GM12878 (cell line): Measurements from ENCODE around the gene PGA4. TPM values are rescaled to one million over a fixed set of nuclear protein-coding genes. Genes with fewer than 3 reads are reported as not detected.

Source experiments
- ATAC-seq: fragments of 200-7000 bp; cut with Tn5 transposase; 3 replicates; pipeline ENCODE4 v1.9.1; 2020; ENCODE audit warnings: mild to moderate bottlenecking, moderate library complexity
- BruUV-seq: library from RNA; stranded (reverse); fragments of 400-500 nt; replicated peaks from 2 replicates; lab custom pipeline; 2021; lab: Mats Ljungman, UMichigan
- CTCF ChIA-PET: fragments of 300-600 bp; sonication (Branson Sonifier 250); formaldehyde crosslinking; extraction: SDS; loops from one replicate; lab custom pipeline; 2021; ENCODE audit warnings: inconsistent platforms; lab: Yijun Ruan, JAX
- POLR2A ChIA-PET: fragments of 350-600 bp; formaldehyde crosslinking; extraction: SDS; loops from one replicate; lab custom pipeline; 2021; ENCODE audit warnings: inconsistent platforms; lab: Charles Lee
- RAD21 ChIA-PET: fragments of 300-600 bp; sonication (Branson Sonifier 250); formaldehyde crosslinking; loops from one replicate; lab custom pipeline; 2023; ENCODE audit warnings: antibody characterized with exemption; ENCODE audit not compliant: unreplicated experiment; lab: Charles Lee
- SMC1A ChIA-PET: fragments of 300-600 bp; sonication (Branson Sonifier 250); formaldehyde crosslinking; loops from one replicate; lab custom pipeline; 2023; ENCODE audit not compliant: unreplicated experiment, uncharacterized antibody; lab: Charles Lee
- DNase-seq: peaks from one replicate; pipeline ENCODE4 v3.0.0-alpha.2; 2011; ENCODE audit warnings: low read depth, low spot score
- FAIRE-seq: peaks from 3 replicates; lab custom pipeline; 2011; peaks lifted over from hg19 to GRCh38; lab: Jason Lieb, UNC
- H2AFZ ChIP-seq: 2 replicates; pipeline ENCODE4 v1.6.0; 2011; ENCODE audit warnings: low read depth, low read length, control low read depth; ENCODE audit not compliant: control insufficient read depth
- H3K27ac ChIP-seq: 2 replicates; pipeline ENCODE4 v1.5.1; 2011; ENCODE audit warnings: control low read depth; ENCODE audit not compliant: control insufficient read depth, insufficient read depth
- H3K27me3 ChIP-seq, 2 experiments: replicated peaks in 1 of 2; 2 replicates each; pipeline versions ENCODE4 v1.6.0 to v1.6.1; 2011; ENCODE audit warnings: low read length in 1 of 2; ENCODE audit not compliant: control insufficient read depth in 2 of 2, insufficient read depth in 2 of 2
- H3K36me3 ChIP-seq, 2 experiments: 2 replicates each; pipeline ENCODE4 v1.5.1; 2011; ENCODE audit warnings: low read length in 1 of 2; ENCODE audit not compliant: control insufficient read depth in 2 of 2, insufficient read depth in 2 of 2
- H3K4me1 ChIP-seq: 2 replicates; pipeline ENCODE4 v1.6.1; 2011; ENCODE audit warnings: mild to moderate bottlenecking, low read length, moderate library complexity, mixed read lengths; ENCODE audit not compliant: control insufficient read depth, insufficient read depth
- H3K4me2 ChIP-seq: 2 replicates; pipeline ENCODE4 v1.6.0; 2011; ENCODE audit warnings: control low read depth; ENCODE audit not compliant: control insufficient read depth, insufficient read depth
- H3K4me3 ChIP-seq: fragments of 200-600 bp; sonication (generic); 2 replicates; pipeline ENCODE4 v1.5.1; 2016
- H3K79me2 ChIP-seq: 2 replicates; pipeline ENCODE4 v1.6.0; 2011; ENCODE audit warnings: low read length; ENCODE audit not compliant: control insufficient read depth, insufficient read depth
- H3K9ac ChIP-seq: 2 replicates; pipeline ENCODE4 v1.8.0; 2011; ENCODE audit warnings: low read length, control low read depth, mixed read lengths; ENCODE audit not compliant: control insufficient read depth, insufficient read depth
- H3K9me3 ChIP-seq: replicated peaks from 3 replicates; pipeline ENCODE4 v1.5.1; 2011; ENCODE audit warnings: mild to moderate bottlenecking, low read length; ENCODE audit not compliant: control insufficient read depth, insufficient read depth
- H4K20me1 ChIP-seq: 2 replicates; pipeline ENCODE4 v1.6.0; 2011; ENCODE audit not compliant: control insufficient read depth, insufficient read depth
- CBX5 ChIP-seq: sonication (generic); IDR thresholded peaks from 2 replicates; pipeline ENCODE4 v1.6.1; 2016; ENCODE audit warnings: low read depth, moderate library complexity, mild to moderate bottlenecking, inconsistent platforms
- FOS ChIP-seq: IDR thresholded peaks from 3 replicates; pipeline ENCODE4 v1.6.1; 2011; ENCODE audit warnings: borderline replicate concordance; ENCODE audit not compliant: insufficient read length; ENCODE audit errors: extremely low read depth
- IKZF2 ChIP-seq, 2 experiments: fragments of 450-650 bp; IDR thresholded peaks; 2 replicates each; pipeline ENCODE4 v1.6.1; 2017; ENCODE audit warnings: mild to moderate bottlenecking in 2 of 2, moderate library complexity in 2 of 2
- MTA2 ChIP-seq: fragments of 450-650 bp; IDR thresholded peaks from 2 replicates; pipeline ENCODE4 v1.6.1; 2016; ENCODE audit warnings: low read depth, mild to moderate bottlenecking, moderate library complexity
- RB1 ChIP-seq: fragments of 450-650 bp; formaldehyde crosslinking; IDR thresholded peaks from 2 replicates; pipeline ENCODE4 v1.6.1; 2017; ENCODE audit warnings: mild to moderate bottlenecking, borderline replicate concordance
- RELA ChIP-seq: fragments of 450-650 bp; IDR thresholded peaks from 2 replicates; pipeline ENCODE4 v1.8.0; 2014; ENCODE audit warnings: borderline replicate concordance; ENCODE audit not compliant: partially characterized antibody
- RFX5 ChIP-seq: IDR thresholded peaks from 2 replicates; pipeline ENCODE4 v1.6.1; 2011; ENCODE audit warnings: low read depth, low read length, improper control_type of control experiment
- WRNIP1 ChIP-seq: IDR thresholded peaks from 2 replicates; pipeline ENCODE4 v1.6.1; 2011; ENCODE audit warnings: low read depth, low read length, improper control_type of control experiment, borderline replicate concordance
- YBX1 ChIP-seq: fragments of 450-650 bp; IDR thresholded peaks from 2 replicates; pipeline ENCODE4 v1.6.1; 2016; ENCODE audit warnings: antibody characterized with exemption
- ZSCAN29 ChIP-seq: fragments of 450-650 bp; IDR thresholded peaks from 2 replicates; pipeline ENCODE4 v1.6.1; 2017; ENCODE audit warnings: mild to moderate bottlenecking, moderate library complexity
- WGBS: methylation state at CpG from one replicate; pipeline ENCODE4 v1.1.6; 2016; ENCODE audit warnings: low lambda C conversion rate; ENCODE audit not compliant: insufficient replicate concordance, insufficient coverage; ENCODE audit errors: missing lambda C conversion rate; 5-methylcytosine and 5-hydroxymethylcytosine counted together
- in situ Hi-C: fragments of 300-500 bp; cut with MboI; formaldehyde crosslinking; loops from 9 replicates; pipeline ENCODE4 v1.14.3; 2018; ENCODE audit warnings: mixed read lengths
- intact Hi-C: fragments of 100-400 bp; cut with micrococcal nuclease; formaldehyde crosslinking; loops from one replicate; pipeline ENCODE4 v1.14.2; 2022; ENCODE audit not compliant: unreplicated experiment
- polyA plus RNA-seq, 11 experiments: library from polyadenylated mRNA; depleted of rRNA in 4 of 11; unstranded in 6 of 11; stranded (reverse) in 5 of 11; fragments of >200 nt; fragmentation: Nextera tagmentation in 4 of 11; fragmentation: Illumina TruSeq in 1 of 11; extraction: Ambion mirVana in 4 of 11; extraction: Trizol in 1 of 11; gene quantifications; 1 replicate in 1 of 11; 2 replicates in 10 of 11; pipeline versions ENCODE4 v1.2.1 to v1.2.3, GENCODE V29; 2011 to 2016; ENCODE audit warnings: inconsistent platforms in 2 of 11, missing spikeins in 2 of 11, low read depth in 1 of 11
- total RNA-seq, 4 experiments: library from RNA; depleted of rRNA in 3 of 4; stranded (reverse); fragments of >200 nt in 3 of 4; fragmentation: Illumina TruSeq in 1 of 4; extraction: Trizol in 1 of 4; gene quantifications; 2 replicates each; pipeline versions ENCODE4 v1.2.1 to v1.2.3, GENCODE V29; 2013 to 2021
- TF ChIP-seq, protein P1 (sequence below): fragments of 450-650 bp; IDR thresholded peaks from 2 replicates; pipeline ENCODE4 v1.6.1; 2017; ENCODE audit warnings: borderline replicate concordance
- TF ChIP-seq, protein P2 (sequence below): fragments of 450-650 bp; formaldehyde crosslinking; IDR thresholded peaks from 2 replicates; pipeline ENCODE4 v1.5.0; 2022; ENCODE audit warnings: mild to moderate bottlenecking, missing genetic modification characterization
- TF ChIP-seq, protein P3 (sequence below): fragments of 450-650 bp; formaldehyde crosslinking; IDR thresholded peaks from 2 replicates; pipeline ENCODE4 v1.4.0; 2022; ENCODE audit warnings: mild to moderate bottlenecking, moderate library complexity

PGA4 gene
- total and polyA plus RNA-seq, 10 of the 15 experiments (the other 5 are each of a cell fraction or from before 2014, with no cell fraction given) = not detected

DNA sequence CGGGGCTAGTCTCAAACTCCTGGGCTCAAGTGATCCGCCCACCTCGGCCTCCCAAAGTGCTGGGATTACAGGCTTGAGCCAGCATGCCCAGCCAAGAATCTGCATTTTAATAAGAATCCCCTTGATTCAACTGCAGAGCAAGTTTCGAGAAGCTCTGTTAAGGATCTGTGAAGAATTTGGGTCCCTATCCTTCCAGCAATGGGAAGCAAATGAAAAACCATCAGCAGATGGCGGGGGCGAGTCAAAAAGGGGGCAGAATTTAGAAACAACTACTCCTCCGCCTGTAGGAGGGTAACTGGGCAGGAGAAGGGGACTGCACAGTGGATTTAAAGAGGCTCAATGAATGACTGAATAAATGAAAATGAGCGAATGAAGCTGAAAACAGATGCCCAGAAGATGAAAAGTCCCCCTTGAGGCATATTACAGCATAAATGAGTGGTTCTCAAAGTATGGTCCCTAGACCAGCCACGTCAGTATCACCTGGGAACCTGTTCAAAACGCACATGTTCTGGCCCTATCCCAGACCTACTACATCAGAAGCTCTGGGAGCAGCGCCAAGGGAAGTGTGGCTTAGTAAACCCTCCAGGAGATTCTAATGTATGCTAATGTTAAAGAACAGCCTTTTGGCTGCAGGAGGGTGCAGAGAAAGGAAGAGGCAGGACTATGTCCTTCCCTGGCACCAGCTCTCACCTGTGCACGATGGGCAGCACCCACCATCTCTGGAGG lies 58.0 kb downstream of the PGA4 start (continued):
- TF ChIP-seq, protein P1, sequence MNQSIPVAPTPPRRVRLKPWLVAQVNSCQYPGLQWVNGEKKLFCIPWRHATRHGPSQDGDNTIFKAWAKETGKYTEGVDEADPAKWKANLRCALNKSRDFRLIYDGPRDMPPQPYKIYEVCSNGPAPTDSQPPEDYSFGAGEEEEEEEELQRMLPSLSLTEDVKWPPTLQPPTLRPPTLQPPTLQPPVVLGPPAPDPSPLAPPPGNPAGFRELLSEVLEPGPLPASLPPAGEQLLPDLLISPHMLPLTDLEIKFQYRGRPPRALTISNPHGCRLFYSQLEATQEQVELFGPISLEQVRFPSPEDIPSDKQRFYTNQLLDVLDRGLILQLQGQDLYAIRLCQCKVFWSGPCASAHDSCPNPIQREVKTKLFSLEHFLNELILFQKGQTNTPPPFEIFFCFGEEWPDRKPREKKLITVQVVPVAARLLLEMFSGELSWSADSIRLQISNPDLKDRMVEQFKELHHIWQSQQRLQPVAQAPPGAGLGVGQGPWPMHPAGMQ = no peak
- TF ChIP-seq RFX5 = no peak
- no peak for TF ChIP-seq CBX5
- TF ChIP-seq FOS = no peak
- no peak for TF ChIP-seq RELA

DNA sequence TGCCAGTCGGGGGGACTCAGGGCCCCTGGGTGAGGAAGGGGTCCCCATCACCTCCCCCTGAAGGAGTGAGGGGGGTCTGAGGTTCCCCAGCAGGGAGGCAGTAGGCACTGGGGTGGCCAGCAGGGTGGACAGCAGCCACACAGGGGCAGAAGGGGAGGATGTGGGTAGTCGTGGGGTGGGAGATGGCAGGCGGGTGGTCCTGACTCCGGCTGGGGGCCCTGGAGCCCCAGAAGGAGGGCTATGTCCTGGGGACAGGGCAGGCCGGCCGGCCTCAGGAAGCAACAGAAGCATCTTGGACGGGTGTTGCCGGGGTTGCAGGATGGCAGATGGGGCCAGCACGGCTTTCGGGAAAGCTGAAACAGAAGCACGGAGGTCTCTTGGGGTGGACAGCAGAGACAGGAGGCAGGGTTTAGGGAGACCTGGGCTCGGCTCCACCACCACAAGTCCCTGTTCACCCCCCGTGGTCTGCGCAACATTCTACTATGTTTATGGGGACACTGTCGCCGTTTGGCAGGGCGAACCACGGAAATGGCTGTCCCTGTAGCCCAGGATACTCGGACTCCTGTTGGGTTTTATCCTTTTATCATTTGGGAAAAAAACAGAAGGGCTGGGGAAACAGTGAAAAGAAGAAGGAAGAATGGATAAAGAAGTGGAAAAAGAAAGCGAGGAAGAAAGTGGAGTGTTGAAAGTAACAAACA lies 58.9 kb downstream of the PGA4 start:
- RAD21 ChIA-PET = interaction anchor here (0.7 to 1.4 kb wide), 2 partner anchors 105 to 285 kb away, joined by 4 to 5 read pairs; no protein-coding TSS in a partner anchor
- in situ Hi-C loops = no loop called here
- Histone ChIP-seq H3K79me2 (no peaks in the 10 kb centered on the region), H2AFZ (no peak overlapping the region), H3K9me3 (no peaks in the 10 kb centered on the region), H3K4me1 (no peaks in the 10 kb centered on the region), H3K27me3 (no peaks in the 10 kb centered on the region), H3K4me3 (no peak overlapping the region), H3K36me3 (no peaks in the 10 kb centered on the region), H3K9ac (no peak overlapping the region), H3K4me2 (no peak overlapping the region), H4K20me1 (no peaks in the 10 kb centered on the region), H3K27ac (no peak overlapping the region)
- WGBS = 67% methylated on average over 20 of the region's 20 CpGs
- DNase-seq (no peak), ATAC-seq (no peak), FAIRE-seq (no peak)
- CTCF ChIA-PET = interaction anchor here (1.0 kb wide), 1 partner anchor 55 kb away, joined by 3 read pairs; no protein-coding TSS in a partner anchor
- SMC1A ChIA-PET = no interaction called here
- intact Hi-C loops = no loop called here
- POLR2A ChIA-PET = no interaction called here
- no TSS peak for BruUV-seq
- TF ChIP-seq IKZF2 (IDR thresholded peaks at IDR 0.05) = no peak
- no peak for TF ChIP-seq WRNIP1
- TF ChIP-seq, protein P2, sequence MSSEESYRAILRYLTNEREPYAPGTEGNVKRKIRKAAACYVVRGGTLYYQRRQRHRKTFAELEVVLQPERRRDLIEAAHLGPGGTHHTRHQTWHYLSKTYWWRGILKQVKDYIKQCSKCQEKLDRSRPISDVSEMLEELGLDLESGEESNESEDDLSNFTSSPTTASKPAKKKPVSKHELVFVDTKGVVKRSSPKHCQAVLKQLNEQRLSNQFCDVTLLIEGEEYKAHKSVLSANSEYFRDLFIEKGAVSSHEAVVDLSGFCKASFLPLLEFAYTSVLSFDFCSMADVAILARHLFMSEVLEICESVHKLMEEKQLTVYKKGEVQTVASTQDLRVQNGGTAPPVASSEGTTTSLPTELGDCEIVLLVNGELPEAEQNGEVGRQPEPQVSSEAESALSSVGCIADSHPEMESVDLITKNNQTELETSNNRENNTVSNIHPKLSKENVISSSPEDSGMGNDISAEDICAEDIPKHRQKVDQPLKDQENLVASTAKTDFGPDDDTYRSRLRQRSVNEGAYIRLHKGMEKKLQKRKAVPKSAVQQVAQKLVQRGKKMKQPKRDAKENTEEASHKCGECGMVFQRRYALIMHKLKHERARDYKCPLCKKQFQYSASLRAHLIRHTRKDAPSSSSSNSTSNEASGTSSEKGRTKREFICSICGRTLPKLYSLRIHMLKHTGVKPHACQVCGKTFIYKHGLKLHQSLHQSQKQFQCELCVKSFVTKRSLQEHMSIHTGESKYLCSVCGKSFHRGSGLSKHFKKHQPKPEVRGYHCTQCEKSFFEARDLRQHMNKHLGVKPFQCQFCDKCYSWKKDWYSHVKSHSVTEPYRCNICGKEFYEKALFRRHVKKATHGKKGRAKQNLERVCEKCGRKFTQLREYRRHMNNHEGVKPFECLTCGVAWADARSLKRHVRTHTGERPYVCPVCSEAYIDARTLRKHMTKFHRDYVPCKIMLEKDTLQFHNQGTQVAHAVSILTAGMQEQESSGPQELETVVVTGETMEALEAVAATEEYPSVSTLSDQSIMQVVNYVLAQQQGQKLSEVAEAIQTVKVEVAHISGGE = no peak
- TF ChIP-seq, protein P3, sequence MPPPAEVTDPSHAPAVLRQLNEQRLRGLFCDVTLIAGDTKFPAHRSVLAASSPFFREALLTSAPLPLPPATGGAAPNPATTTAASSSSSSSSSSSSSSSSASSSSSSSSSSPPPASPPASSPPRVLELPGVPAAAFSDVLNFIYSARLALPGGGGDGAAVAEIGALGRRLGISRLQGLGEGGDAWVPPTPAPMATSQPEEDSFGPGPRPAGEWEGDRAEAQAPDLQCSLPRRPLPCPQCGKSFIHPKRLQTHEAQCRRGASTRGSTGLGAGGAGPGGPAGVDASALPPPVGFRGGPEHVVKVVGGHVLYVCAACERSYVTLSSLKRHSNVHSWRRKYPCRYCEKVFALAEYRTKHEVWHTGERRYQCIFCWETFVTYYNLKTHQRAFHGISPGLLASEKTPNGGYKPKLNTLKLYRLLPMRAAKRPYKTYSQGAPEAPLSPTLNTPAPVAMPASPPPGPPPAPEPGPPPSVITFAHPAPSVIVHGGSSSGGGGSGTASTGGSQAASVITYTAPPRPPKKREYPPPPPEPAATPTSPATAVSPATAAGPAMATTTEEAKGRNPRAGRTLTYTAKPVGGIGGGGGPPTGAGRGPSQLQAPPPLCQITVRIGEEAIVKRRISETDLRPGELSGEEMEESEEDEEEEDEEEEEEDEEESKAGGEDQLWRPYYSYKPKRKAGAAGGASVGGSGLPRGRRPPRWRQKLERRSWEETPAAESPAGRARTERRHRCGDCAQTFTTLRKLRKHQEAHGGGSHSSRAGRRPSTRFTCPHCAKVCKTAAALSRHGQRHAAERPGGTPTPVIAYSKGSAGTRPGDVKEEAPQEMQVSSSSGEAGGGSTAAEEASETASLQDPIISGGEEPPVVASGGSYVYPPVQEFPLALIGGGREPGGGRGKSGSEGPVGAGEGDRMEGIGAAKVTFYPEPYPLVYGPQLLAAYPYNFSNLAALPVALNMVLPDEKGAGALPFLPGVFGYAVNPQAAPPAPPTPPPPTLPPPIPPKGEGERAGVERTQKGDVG (CRISPR knock-in tag) = no peak
- no peak for TF ChIP-seq ZSCAN29
- TF ChIP-seq RB1 = no peak
- TF ChIP-seq MTA2 = no peak
- TF ChIP-seq YBX1 = no peak
